Right hindlimb (tissue), 1 donor: ENCODE data around the gene FBXO9.
A peak's percentile ranks its signal among the peaks of the same experiment; 100 is the strongest.

Experiments used
- DNase-seq: peaks from one replicate; pipeline ENCODE4 v3.0.0-alpha.2; 2018

Gene FBXO9

GRCh38 chr6:53095716-53096115 lies 30.5 kb downstream of the FBXO9 start:
- DNase-seq = no peak

- no peak for DNase-seq
Observed at GRCh38 chr6:53100561-53100960, 35.4 kb downstream of the FBXO9 start.

GRCh38 chr6:53101006-53101405 lies 35.8 kb downstream of the FBXO9 start:
- no peak for DNase-seq

- DNase-seq = no peak
Observed at GRCh38 chr6:53103993-53104675, 38.9 kb downstream of the FBXO9 start.

- no peak for DNase-seq
Observed at GRCh38 chr6:53104916-53105315, 39.7 kb downstream of the FBXO9 start.

GRCh38 chr6:53107091-53107490 lies 41.9 kb downstream of the FBXO9 start:
- DNase-seq = no peak

- no peak for DNase-seq
Observed at GRCh38 chr6:53109612-53110011, 44.4 kb downstream of the FBXO9 start.

GRCh38 chr6:53111865-53112264 lies 46.7 kb downstream of the FBXO9 start:
- no peak for DNase-seq

- DNase-seq = no peak
Observed at GRCh38 chr6:53112404-53112803, 47.2 kb downstream of the FBXO9 start.

- DNase-seq = no peak
Observed at GRCh38 chr6:53112871-53113270, 47.7 kb downstream of the FBXO9 start.

GRCh38 chr6:53113742-53114141 lies 48.5 kb downstream of the FBXO9 start:
- DNase-seq = no peak

GRCh38 chr6:53115113-53115512 lies 49.9 kb downstream of the FBXO9 start:
- DNase-seq = no peak

- DNase-seq = no peak
Observed at GRCh38 chr6:53115741-53116140, 50.5 kb downstream of the FBXO9 start.

- no peak for DNase-seq
Observed at GRCh38 chr6:53119349-53119748, 54.1 kb downstream of the FBXO9 start.

GRCh38 chr6:53119772-53120409 lies 54.7 kb downstream of the FBXO9 start:
- DNase-seq = peak; percentile 36

- DNase-seq = no peak
Observed at GRCh38 chr6:53124131-53124800, 59.1 kb downstream of the FBXO9 start.

- no peak for DNase-seq
Observed at GRCh38 chr6:53125276-53125675, 60.1 kb downstream of the FBXO9 start.

GRCh38 chr6:53128842-53129241 lies 63.6 kb downstream of the FBXO9 start:
- DNase-seq = no peak

- DNase-seq = no peak
Observed at GRCh38 chr6:53130569-53131290, 65.5 kb downstream of the FBXO9 start.

- DNase-seq = no peak
Observed at GRCh38 chr6:53133961-53134360, 68.8 kb downstream of the FBXO9 start.

GRCh38 chr6:53134601-53135235 lies 69.5 kb downstream of the FBXO9 start:
- no peak for DNase-seq

GRCh38 chr6:53136000-53136609 lies 70.9 kb downstream of the FBXO9 start:
- DNase-seq = no peak
